ENCODE measurements around the gene DHFR2. TPM values are rescaled to one million over a fixed set of nuclear protein-coding genes. Genes with fewer than 3 reads are reported as not detected.
"Not testable (repeated sequence)": the region's sequence is repeated elsewhere in the genome, so short reads cannot be mapped to it uniquely, and the experiment has no call there.

Gene DHFR2
- total RNA-seq, result 10 to 100 TPM in 2 of 4 donors, 1 to 10 TPM in 2; 1.5 to 13.7 (median 6.3) TPM

DNA sequence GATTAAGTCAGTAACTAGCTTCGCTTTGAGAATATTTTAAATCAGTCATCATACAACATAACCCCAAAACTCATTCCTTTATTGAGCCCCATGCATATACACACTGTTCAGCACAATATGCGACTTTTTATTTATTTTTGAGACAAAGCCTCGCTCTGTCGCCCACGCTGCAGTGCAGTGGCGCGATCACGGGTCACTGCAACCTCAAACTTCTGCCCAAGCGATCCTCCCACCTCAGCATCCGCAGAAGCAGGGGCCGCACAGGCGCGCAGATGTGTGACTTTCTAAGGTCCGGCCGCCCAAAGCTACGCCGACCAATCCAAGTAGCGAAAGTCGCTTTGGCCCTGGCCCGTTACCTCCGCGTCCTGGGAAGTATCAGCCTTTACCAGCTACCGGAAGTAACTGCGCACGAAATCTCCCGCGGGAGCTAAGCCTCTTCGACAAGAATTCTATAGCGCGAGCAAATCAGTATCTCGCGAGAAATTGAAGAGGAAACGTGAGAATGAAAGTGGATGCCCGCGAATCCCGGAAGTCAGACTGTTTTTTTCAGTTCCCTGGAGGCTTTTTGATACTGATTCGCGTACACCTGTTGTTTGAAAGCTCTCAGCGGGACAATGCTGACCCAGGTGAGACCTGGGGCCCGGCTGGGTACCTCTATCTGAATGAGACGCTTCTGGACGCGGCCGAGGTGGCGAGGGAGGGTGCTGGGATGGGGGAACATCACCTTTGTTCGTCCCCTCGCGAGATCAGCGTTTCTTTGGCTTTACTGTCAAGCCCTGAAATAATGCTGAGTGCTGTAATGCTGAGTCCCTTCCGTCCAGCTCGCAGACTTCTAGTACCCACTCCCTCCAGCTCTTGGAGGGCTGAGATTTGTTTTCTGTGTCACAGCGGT lies at the start of gene DHFR2, which contains the start of gene NSUN3:
Gene DHFR2 (minus strand): TSS at position 404 of the 892 bp plus-strand sequence. CDS start 1,405 bp downstream, outside the sequence.
Gene NSUN3 (plus strand): TSS at position 549 of the 892 bp plus-strand sequence. CDS start 66 bp downstream, at position 615.
- DNase-seq, result peak; percentile 88 to 93
- Histone ChIP-seq H3K4me1 (peaks cover 0 to 12% of the 10 kb centered on the region in 2 donors), H3K9me3 (no peaks in the 10 kb centered on the region), H3K36me3 (no peaks in the 10 kb centered on the region), H3K4me3 (peak within 1 kb of the TSS; percentile 67 to 69), H3K27ac (peak within 1 kb of the TSS; percentile 93 to 96), H3K27me3 (no peaks in the 10 kb centered on the region)
- TF ChIP-seq, protein P1, sequence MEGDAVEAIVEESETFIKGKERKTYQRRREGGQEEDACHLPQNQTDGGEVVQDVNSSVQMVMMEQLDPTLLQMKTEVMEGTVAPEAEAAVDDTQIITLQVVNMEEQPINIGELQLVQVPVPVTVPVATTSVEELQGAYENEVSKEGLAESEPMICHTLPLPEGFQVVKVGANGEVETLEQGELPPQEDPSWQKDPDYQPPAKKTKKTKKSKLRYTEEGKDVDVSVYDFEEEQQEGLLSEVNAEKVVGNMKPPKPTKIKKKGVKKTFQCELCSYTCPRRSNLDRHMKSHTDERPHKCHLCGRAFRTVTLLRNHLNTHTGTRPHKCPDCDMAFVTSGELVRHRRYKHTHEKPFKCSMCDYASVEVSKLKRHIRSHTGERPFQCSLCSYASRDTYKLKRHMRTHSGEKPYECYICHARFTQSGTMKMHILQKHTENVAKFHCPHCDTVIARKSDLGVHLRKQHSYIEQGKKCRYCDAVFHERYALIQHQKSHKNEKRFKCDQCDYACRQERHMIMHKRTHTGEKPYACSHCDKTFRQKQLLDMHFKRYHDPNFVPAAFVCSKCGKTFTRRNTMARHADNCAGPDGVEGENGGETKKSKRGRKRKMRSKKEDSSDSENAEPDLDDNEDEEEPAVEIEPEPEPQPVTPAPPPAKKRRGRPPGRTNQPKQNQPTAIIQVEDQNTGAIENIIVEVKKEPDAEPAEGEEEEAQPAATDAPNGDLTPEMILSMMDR (IDR thresholded peaks at IDR 0.05), result peak in 1 of 4 experiments; percentile 19
- TF ChIP-seq POLR2A (IDR thresholded peaks at IDR 0.05), result peak; percentile 26 to 60
- intact Hi-C loops (cut with DNase I; ENCODE audit: low total_unique reads), result no loop called here

DNA sequence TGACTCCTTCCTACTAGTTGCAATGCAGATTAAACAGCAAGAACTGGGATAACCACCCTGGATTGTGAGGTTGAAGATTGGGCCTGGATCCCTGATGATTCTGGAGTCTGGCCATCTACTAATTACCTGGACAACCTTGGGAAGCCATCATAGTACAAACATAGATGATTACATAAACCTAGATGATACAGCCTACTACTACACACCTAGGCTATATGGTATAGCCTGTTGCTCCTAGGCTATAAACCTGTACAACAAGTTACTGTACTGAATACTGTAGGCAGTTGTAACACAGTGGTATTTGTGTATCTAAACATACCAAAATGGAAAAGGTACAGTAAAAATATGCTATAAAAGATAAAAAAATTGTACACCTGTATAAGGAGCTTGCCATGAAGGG lies 48.1 kb upstream of the DHFR2 start:
- TF ChIP-seq, protein P1 (IDR thresholded peaks at IDR 0.05), result no peak
- no peak for TF ChIP-seq POLR2A (IDR thresholded peaks at IDR 0.05)
- no peaks in the 10 kb centered on the region for H3K9me3 ChIP-seq
- intact Hi-C loops (cut with DNase I; ENCODE audit: low total_unique reads), result no loop called here
- H3K27ac ChIP-seq, result no peak overlapping the region
- no peaks in the 10 kb centered on the region for H3K27me3 ChIP-seq
- H3K4me3 ChIP-seq, result no peak overlapping the region
- no peaks in the 10 kb centered on the region for H3K36me3 ChIP-seq
- no peak for DNase-seq
- no peaks in the 10 kb centered on the region for H3K4me1 ChIP-seq

DNA sequence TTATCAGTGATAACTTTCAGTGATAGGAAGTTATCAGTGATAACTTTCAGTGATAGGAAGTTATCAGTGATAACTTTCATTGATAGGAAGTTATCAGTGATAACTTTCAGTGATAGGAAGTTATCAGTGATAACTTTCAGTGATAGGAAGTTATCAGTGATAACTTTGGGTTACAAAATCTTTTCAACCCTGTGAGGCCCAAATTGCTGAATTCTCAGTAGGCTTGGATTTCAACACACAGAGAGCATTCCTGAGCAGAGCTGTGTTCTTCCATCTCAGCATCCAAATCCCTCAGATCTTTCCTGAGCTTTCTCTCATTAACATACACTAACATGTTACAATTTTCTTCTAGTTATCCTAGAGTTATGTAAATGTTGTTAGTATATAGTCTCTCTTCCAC lies 47.5 kb upstream of the DHFR2 start:
- H3K4me1 ChIP-seq; DNase-seq; H3K36me3 ChIP-seq; H3K4me3 ChIP-seq; intact Hi-C loops (cut with DNase I; ENCODE audit: low total_unique reads); H3K9me3 ChIP-seq; H3K27me3 ChIP-seq; H3K27ac ChIP-seq: not testable (repeated sequence)

DNA sequence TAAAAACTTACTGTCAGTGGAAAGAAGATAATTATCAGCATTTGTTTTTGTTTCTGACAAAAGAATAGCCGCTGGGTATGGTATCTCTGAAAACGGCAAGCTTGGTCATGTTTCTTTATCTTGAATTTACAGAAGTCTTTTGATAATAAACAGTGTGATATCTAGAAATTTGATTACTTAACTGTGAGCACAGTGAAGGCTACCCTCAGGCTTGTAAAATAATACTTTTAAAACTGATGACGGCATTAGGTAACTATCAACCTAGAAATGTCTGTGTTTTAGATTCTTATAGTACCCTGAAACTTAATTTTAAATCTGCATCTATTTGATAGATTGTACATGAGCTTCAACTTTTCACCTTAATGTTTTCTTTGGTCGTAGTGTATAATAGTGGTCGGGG lies 43.6 kb upstream of the DHFR2 start:
- Histone ChIP-seq H3K36me3 (no peaks in the 10 kb centered on the region), H3K4me3 (no peak overlapping the region), H3K9me3 (no peaks in the 10 kb centered on the region), H3K27ac (no peak overlapping the region), H3K27me3 (no peaks in the 10 kb centered on the region), H3K4me1 (no peaks in the 10 kb centered on the region)
- no peak for TF ChIP-seq POLR2A (IDR thresholded peaks at IDR 0.05)
- TF ChIP-seq, protein P1 (IDR thresholded peaks at IDR 0.05), result no peak
- no peak for DNase-seq
- intact Hi-C loops (cut with DNase I; ENCODE audit: low total_unique reads), result no loop called here

DNA sequence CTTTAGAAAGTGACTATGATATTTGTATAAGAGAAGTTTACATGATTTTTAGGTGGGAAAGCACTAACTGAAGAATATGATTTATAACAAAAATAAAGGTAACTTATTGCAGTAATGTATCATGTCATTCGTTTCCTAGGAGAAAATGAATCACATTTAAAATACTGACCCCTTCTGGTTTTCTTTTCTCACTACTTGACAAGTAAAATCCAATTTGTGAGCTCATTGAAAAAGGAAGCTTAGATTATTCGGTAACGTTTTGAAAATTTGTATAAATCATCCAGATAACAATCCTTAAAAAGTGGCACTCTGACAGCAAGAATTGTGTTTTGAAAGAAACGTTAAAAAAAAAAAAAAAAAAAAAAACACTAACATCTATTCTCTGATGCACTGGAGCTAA lies 39.1 kb upstream of the DHFR2 start:
- H3K9me3 ChIP-seq, result no peaks in the 10 kb centered on the region
- no peak for DNase-seq
- TF ChIP-seq, protein P1 (IDR thresholded peaks at IDR 0.05), result no peak
- TF ChIP-seq POLR2A (IDR thresholded peaks at IDR 0.05), result no peak

More for the DNA sequence above, 39.1 kb upstream of the DHFR2 start:
- no peaks in the 10 kb centered on the region for H3K4me1 ChIP-seq
- intact Hi-C loops (cut with DNase I; ENCODE audit: low total_unique reads), result no loop called here
- no peaks in the 10 kb centered on the region for H3K36me3 ChIP-seq
- no peak overlapping the region for H3K4me3 ChIP-seq
- no peaks in the 10 kb centered on the region for H3K27me3 ChIP-seq
- H3K27ac ChIP-seq, result no peak overlapping the region

Data from uterus (tissue), 4 donors.